HG02588 (cell line): ENCODE data around the gene DCANP1.
"Not testable (repeated sequence)": the region's sequence is repeated elsewhere in the genome, so short reads cannot be mapped to it uniquely, and the experiment has no call there.

Experiments
- ATAC-seq: cut with Tn5 transposase; IDR thresholded peaks from one replicate; pipeline ENCODE4 v1.9.1; 2021; ENCODE audit warnings: mild to moderate bottlenecking, moderate library complexity; ENCODE audit not compliant: unreplicated experiment

DCANP1 gene

GRCh38 chr5:135447298-135447929 is at the start of gene DCANP1:
Gene DCANP1 (minus strand): TSS chr5:135447348. CDS start chr5:135447108, 240 bp downstream.
- no peak for ATAC-seq

GRCh38 chr5:135495531-135495930 is 48.4 kb upstream of the DCANP1 start:
- ATAC-seq, result not testable (repeated sequence)

GRCh38 chr5:135494196-135494595 is 47.0 kb upstream of the DCANP1 start:
- ATAC-seq, result no peak

- no peak for ATAC-seq
These were observed 46.4 kb upstream of the DCANP1 start for GRCh38 chr5:135493406-135494180.

- ATAC-seq, result no peak
These were observed 45.1 kb upstream of the DCANP1 start for GRCh38 chr5:135492319-135492626.

GRCh38 chr5:135491552-135492318 is 44.6 kb upstream of the DCANP1 start:
- no peak for ATAC-seq

GRCh38 chr5:135491038-135491551 is 43.9 kb upstream of the DCANP1 start:
- no peak for ATAC-seq

- ATAC-seq, result no peak
These were observed 43.3 kb upstream of the DCANP1 start for GRCh38 chr5:135490245-135491037.

GRCh38 chr5:135489466-135490244 is 42.5 kb upstream of the DCANP1 start:
- no peak for ATAC-seq

- ATAC-seq, result no peak
These were observed 41.7 kb upstream of the DCANP1 start for GRCh38 chr5:135488727-135489465.

GRCh38 chr5:135487839-135488514 is 40.8 kb upstream of the DCANP1 start:
- no peak for ATAC-seq

- ATAC-seq, result no peak
These were observed 39.9 kb upstream of the DCANP1 start for GRCh38 chr5:135487037-135487395.

- ATAC-seq, result no peak
These were observed 39.2 kb upstream of the DCANP1 start for GRCh38 chr5:135486131-135487036.

GRCh38 chr5:135484674-135485086 is 37.5 kb upstream of the DCANP1 start:
- ATAC-seq, result no peak

- ATAC-seq, result no peak
These were observed 36.1 kb upstream of the DCANP1 start for GRCh38 chr5:135483254-135483653.

GRCh38 chr5:135482381-135482933 is 35.3 kb upstream of the DCANP1 start:
- no peak for ATAC-seq

GRCh38 chr5:135481909-135482311 is 34.8 kb upstream of the DCANP1 start:
- no peak for ATAC-seq

GRCh38 chr5:135481387-135481786 is 34.2 kb upstream of the DCANP1 start:
- ATAC-seq, result no peak
